ENCODE results near the gene SLC17A4.

SLC17A4 gene

DNA sequence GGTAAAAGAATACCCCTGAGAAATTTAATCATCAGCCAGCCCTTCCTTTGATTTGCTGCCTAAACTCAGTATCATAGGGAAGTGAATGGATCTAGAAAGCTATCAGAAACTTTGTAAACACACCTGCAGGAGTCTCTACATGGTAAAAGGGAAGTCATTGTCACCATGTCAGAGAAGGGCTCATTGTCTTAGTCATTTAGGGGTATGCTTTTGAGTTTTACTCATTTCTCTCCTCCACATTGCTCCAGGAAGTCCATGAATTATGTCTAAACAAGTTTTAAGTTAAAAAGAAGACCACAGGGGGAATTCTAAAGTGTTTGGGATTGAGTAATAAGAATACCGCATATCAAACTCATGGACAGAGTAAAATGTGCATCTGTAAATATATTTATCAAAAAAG, 74.8 kb downstream of the SLC17A4 start:
- DNase-seq = no peak

DNA sequence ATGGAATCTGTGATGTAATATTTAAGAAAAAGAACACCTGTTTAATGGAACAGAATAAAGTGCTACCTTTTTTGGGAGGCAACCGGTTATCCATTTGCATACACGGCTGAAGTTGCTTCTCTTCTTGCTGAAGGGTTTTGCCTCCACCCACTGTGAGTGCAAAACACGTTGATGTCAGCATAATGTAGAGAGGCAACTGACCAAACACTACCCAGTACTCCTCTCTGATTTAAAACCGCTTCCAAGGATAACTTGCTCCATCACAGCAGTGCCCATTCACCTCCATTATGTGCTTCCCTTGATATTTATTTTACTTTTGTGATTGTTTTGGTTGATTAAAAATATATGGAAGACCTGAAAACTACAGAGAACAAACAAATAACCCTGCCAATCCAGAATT, 75.9 kb downstream of the SLC17A4 start:
- no peak for DNase-seq
